H9 (cell line): ENCODE data around the gene SRRT. TPM values are rescaled to one million over a fixed set of nuclear protein-coding genes. Genes with fewer than 3 reads are reported as not detected.

Source experiments
- DNase-seq: peaks from one replicate; pipeline ENCODE4 v3.0.0-alpha.2; 2017
- H2AFZ ChIP-seq: one replicate; pipeline ENCODE4 v1.6.1; 2013; ENCODE audit warnings: mild to moderate bottlenecking, low read length, control low read depth, moderate library complexity
- H2AK5ac ChIP-seq: 2 replicates; pipeline ENCODE4 v1.6.1; 2013; ENCODE audit warnings: low read length, control low read depth, mixed read lengths; ENCODE audit not compliant: insufficient read length
- H2BK120ac ChIP-seq: one replicate; pipeline ENCODE4 v1.6.1; 2013; ENCODE audit warnings: low read depth, mild to moderate bottlenecking, low read length, control low read depth, inconsistent platforms; ENCODE audit not compliant: poor library complexity, severe bottlenecking
- H2BK12ac ChIP-seq: 2 replicates; pipeline ENCODE4 v1.6.1; 2013; ENCODE audit warnings: low read length, control low read depth, mixed read lengths, low read depth; ENCODE audit not compliant: insufficient read length
- H2BK15ac ChIP-seq: 2 replicates; pipeline ENCODE4 v1.6.1; 2013; ENCODE audit warnings: low read depth, low read length, control low read depth
- H2BK20ac ChIP-seq: one replicate; pipeline ENCODE4 v1.6.1; 2013; ENCODE audit warnings: low read depth, mild to moderate bottlenecking, low read length, control low read depth, inconsistent platforms; ENCODE audit not compliant: poor library complexity, severe bottlenecking
- H2BK5ac ChIP-seq: 2 replicates; pipeline ENCODE4 v1.6.1; 2013; ENCODE audit warnings: low read length, control low read depth, mixed read lengths; ENCODE audit not compliant: insufficient read length
- H3K14ac ChIP-seq: 2 replicates; pipeline ENCODE4 v1.6.1; 2013; ENCODE audit warnings: low read length, control low read depth; ENCODE audit not compliant: insufficient read depth
- H3K18ac ChIP-seq: 2 replicates; pipeline ENCODE4 v1.6.1; 2013; ENCODE audit warnings: low read depth, mild to moderate bottlenecking, mixed read lengths, low read length, control low read depth; ENCODE audit not compliant: insufficient read length
- H3K23ac ChIP-seq: 2 replicates; pipeline ENCODE4 v1.6.1; 2013; ENCODE audit warnings: low read length, control low read depth, mixed read lengths, low read depth; ENCODE audit not compliant: insufficient read length
- H3K23me2 ChIP-seq: 2 replicates; pipeline ENCODE4 v1.6.1; 2013; ENCODE audit warnings: low read depth, mild to moderate bottlenecking, mixed read lengths, low read length, control low read depth; ENCODE audit not compliant: insufficient read length, poor library complexity, severe bottlenecking
- H3K27ac ChIP-seq: 2 replicates; pipeline ENCODE4 v1.5.1; 2013; ENCODE audit warnings: low read length, control low read depth, mixed read lengths, low read depth; ENCODE audit not compliant: insufficient read length
- H3K27me3 ChIP-seq: 2 replicates; pipeline ENCODE4 v1.6.1; 2013; ENCODE audit warnings: low read length, control low read depth, inconsistent platforms; ENCODE audit not compliant: insufficient read depth
- H3K4ac ChIP-seq: 2 replicates; pipeline ENCODE4 v1.6.1; 2013; ENCODE audit warnings: low read depth, mild to moderate bottlenecking, control low read depth, inconsistent platforms, low read length, moderate library complexity
- H3K4me1 ChIP-seq: 2 replicates; pipeline ENCODE4 v1.6.1; 2013; ENCODE audit warnings: low read length, control low read depth, inconsistent platforms; ENCODE audit not compliant: insufficient read depth
- H3K4me2 ChIP-seq: 2 replicates; pipeline ENCODE4 v1.6.1; 2013; ENCODE audit warnings: low read length, control low read depth, mixed read lengths; ENCODE audit not compliant: insufficient read length, insufficient read depth
- H3K56ac ChIP-seq: 2 replicates; pipeline ENCODE4 v1.6.1; 2013; ENCODE audit warnings: low read depth, mild to moderate bottlenecking, mixed read lengths, low read length, control low read depth; ENCODE audit not compliant: insufficient read length
- H3K79me1 ChIP-seq: 2 replicates; pipeline ENCODE4 v1.6.1; 2013; ENCODE audit warnings: low read depth, mild to moderate bottlenecking, moderate library complexity, low read length, control low read depth, inconsistent platforms; ENCODE audit not compliant: insufficient read depth, poor library complexity, severe bottlenecking
- H3K79me2 ChIP-seq: 2 replicates; pipeline ENCODE4 v1.6.1; 2013; ENCODE audit warnings: low read length, control low read depth, inconsistent platforms; ENCODE audit not compliant: insufficient read depth
- H3K9ac ChIP-seq: 2 replicates; pipeline ENCODE4 v1.6.1; 2013; ENCODE audit warnings: low read length, control low read depth, mixed read lengths; ENCODE audit not compliant: insufficient read length; ENCODE audit errors: extremely low read depth
- H3K9me3 ChIP-seq: one replicate; pipeline ENCODE4 v1.6.1; 2013; ENCODE audit warnings: low read depth, low read length, inconsistent platforms; ENCODE audit not compliant: control insufficient read depth
- H3T11ph ChIP-seq: one replicate; pipeline ENCODE4 v1.6.1; 2013; ENCODE audit warnings: mild to moderate bottlenecking, low read length, control low read depth, inconsistent platforms
- H4K20me1 ChIP-seq: one replicate; pipeline ENCODE4 v1.6.1; 2013; ENCODE audit not compliant: control insufficient read depth, insufficient read length, insufficient read depth
- H4K5ac ChIP-seq: 2 replicates; pipeline ENCODE4 v1.6.1; 2013; ENCODE audit warnings: low read depth, mild to moderate bottlenecking, mixed read lengths, low read length, control low read depth; ENCODE audit not compliant: insufficient read length
- H4K8ac ChIP-seq: replicated peaks from 2 replicates; pipeline ENCODE4 v1.6.1; 2013; ENCODE audit warnings: low read length, control low read depth, mixed read lengths, low read depth; ENCODE audit not compliant: insufficient read length
- H4K91ac ChIP-seq: 2 replicates; pipeline ENCODE4 v1.6.1; 2013; ENCODE audit warnings: low read depth, mild to moderate bottlenecking, moderate library complexity, mixed read lengths, low read length, control low read depth; ENCODE audit not compliant: insufficient read length
- H3K27ac Mint-ChIP-seq, 3 experiments: 2 replicates in 2 of 3; 3 replicates in 1 of 3; pipeline ENCODE4 v1.8.0; 2020 to 2021; ENCODE audit warnings: mixed read lengths in 3 of 3, mild to moderate bottlenecking in 1 of 3, moderate library complexity in 1 of 3
- H3K27me3 Mint-ChIP-seq: 2 replicates; pipeline ENCODE4 v1.8.0; 2021; ENCODE audit warnings: low read depth, mild to moderate bottlenecking, moderate library complexity, mixed read lengths
- H3K36me3 Mint-ChIP-seq, 3 experiments: 2 replicates in 2 of 3; 3 replicates in 1 of 3; pipeline ENCODE4 v1.8.0; 2020 to 2021; ENCODE audit warnings: low read depth in 3 of 3, mixed read lengths in 3 of 3; ENCODE audit not compliant: insufficient read depth in 1 of 3
- H3K4me1 Mint-ChIP-seq, 2 experiments: 2 replicates each; pipeline ENCODE4 v1.8.0; 2020; ENCODE audit warnings: mixed read lengths in 2 of 2
- H3K4me3 Mint-ChIP-seq, 2 experiments: 2 replicates in 1 of 2; 3 replicates in 1 of 2; pipeline ENCODE4 v1.8.0; 2020 to 2021; ENCODE audit warnings: mild to moderate bottlenecking in 2 of 2, mixed read lengths in 2 of 2, moderate library complexity in 1 of 2
- H3K9me3 Mint-ChIP-seq, 2 experiments: 2 replicates in 1 of 2; 3 replicates in 1 of 2; pipeline ENCODE4 v1.8.0; 2020; ENCODE audit warnings: mild to moderate bottlenecking in 2 of 2, mixed read lengths in 2 of 2, moderate library complexity in 1 of 2
- WGBS: extraction: QIAGEN DNeasy Blood & Tissue Kit; methylation state at CpG from one replicate; pipeline ENCODE4 v1.1.7; 2013; ENCODE audit warnings: missing lambda C conversion rate, low lambda C conversion rate, mixed read lengths; ENCODE audit not compliant: insufficient read length; ENCODE audit errors: extremely low coverage; 5-methylcytosine and 5-hydroxymethylcytosine counted together
- total RNA-seq: library from RNA; stranded (reverse); gene quantifications from 2 replicates; pipeline ENCODE4 v1.2.1, GENCODE V29; 2021
- TF ChIP-seq, protein P1 (sequence below): fragments of 200-600 bp; sonication (generic); conservative IDR thresholded peaks from 3 replicates; pipeline ENCODE4 v1.8.0; 2021; ENCODE audit warnings: antibody characterized with exemption, mild to moderate bottlenecking

SRRT gene
- total RNA-seq, 1 experiment from 2014 or later: 373 TPM

DNA sequence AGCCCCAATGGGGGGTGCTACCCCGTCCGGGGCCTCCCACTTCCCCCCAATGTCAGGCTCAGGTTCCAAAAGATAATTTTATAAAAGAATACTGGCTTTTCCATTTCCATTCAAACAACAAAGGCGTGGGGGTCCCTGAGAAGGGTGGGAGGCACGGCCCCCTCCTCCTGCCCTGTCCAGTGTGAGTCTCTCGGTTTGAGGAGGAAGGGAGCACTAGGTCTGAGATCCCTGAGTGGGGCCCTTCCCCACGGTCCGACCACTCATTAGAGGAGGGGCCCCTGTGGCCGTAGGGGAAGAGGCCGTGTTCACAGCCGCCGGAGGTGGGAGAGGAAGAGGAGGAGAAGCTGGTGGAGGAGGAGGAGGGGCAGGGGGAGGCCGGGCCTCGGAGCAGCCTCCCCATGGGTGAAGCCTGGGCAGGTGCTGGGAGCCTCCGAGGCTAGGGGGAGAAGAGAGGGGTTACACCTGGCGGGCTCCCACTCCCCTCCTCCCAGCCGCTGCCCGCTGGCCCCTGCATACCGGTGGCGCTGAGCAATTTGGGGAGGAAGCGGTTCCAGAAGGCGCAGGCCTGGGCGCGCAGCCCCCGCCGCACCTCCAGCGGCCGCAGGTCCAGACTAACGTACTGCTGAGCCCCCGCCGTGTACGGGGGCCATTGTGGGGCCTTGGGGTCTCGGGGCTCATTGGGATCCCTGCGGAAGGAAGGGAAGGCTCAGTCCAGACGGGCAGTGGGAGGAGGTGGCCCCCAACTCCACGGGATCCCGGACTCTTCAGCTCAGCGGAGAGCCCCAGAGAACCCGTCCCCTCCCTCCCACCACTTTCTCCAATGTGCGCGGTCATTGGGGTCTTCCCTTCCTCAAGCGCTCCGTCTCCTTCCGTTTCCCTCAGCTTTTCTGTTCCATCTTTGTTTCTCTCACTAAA is 16.0 kb downstream of the SRRT start:
- H4K5ac ChIP-seq: no peak overlapping the region
- peak overlapping the region; percentile 31 for H2BK5ac ChIP-seq
- H3K4me2 ChIP-seq: peak overlapping the region; percentile 54
- H4K20me1 ChIP-seq: no peaks in the 10 kb centered on the region
- H2BK20ac ChIP-seq: no peak overlapping the region
- H3K27me3 Mint-ChIP-seq: peaks cover 7% of the 10 kb centered on the region
- no peak overlapping the region for H3K23ac ChIP-seq
- peaks cover 33% of the 10 kb centered on the region for H3K23me2 ChIP-seq
- H3K4me1 ChIP-seq: peaks cover 2% of the 10 kb centered on the region; the same call in 1 of the 2 replicates
- no peak overlapping the region for H3K56ac ChIP-seq
- peaks cover 38 to 41% of the 10 kb centered on the region in 2 experiments for H3K4me1 Mint-ChIP-seq
- H2BK120ac ChIP-seq: no peak overlapping the region
- H3K4ac ChIP-seq: no peak overlapping the region; the same call in 1 of the 2 replicates
- no CpG with 5 or more reads among the region's 43 CpGs for WGBS
- H2BK15ac ChIP-seq: no peak overlapping the region
- no peak overlapping the region for H2AFZ ChIP-seq
- peak overlapping the region; percentile 80 to 93 for H3K4me3 Mint-ChIP-seq
- DNase-seq: peak; percentile 56
- no peak overlapping the region for H3K27ac ChIP-seq
- H3K9me3 Mint-ChIP-seq: no peaks in the 10 kb centered on the region; a peak in 2 of 5 replicates
- H3K9me3 ChIP-seq: no peaks in the 10 kb centered on the region
- no peak overlapping the region for H3T11ph ChIP-seq
- peak overlapping the region; percentile 75; the same call in 1 of the 2 replicates for H3K14ac ChIP-seq
- H2AK5ac ChIP-seq: no peak overlapping the region
- TF ChIP-seq, protein P1, sequence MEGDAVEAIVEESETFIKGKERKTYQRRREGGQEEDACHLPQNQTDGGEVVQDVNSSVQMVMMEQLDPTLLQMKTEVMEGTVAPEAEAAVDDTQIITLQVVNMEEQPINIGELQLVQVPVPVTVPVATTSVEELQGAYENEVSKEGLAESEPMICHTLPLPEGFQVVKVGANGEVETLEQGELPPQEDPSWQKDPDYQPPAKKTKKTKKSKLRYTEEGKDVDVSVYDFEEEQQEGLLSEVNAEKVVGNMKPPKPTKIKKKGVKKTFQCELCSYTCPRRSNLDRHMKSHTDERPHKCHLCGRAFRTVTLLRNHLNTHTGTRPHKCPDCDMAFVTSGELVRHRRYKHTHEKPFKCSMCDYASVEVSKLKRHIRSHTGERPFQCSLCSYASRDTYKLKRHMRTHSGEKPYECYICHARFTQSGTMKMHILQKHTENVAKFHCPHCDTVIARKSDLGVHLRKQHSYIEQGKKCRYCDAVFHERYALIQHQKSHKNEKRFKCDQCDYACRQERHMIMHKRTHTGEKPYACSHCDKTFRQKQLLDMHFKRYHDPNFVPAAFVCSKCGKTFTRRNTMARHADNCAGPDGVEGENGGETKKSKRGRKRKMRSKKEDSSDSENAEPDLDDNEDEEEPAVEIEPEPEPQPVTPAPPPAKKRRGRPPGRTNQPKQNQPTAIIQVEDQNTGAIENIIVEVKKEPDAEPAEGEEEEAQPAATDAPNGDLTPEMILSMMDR: no peak
- no peak overlapping the region for H4K8ac ChIP-seq
- H3K18ac ChIP-seq: peak overlapping the region; percentile 51
- peak overlapping the region; percentile 2 for H3K9ac ChIP-seq
- peaks cover under 1% of the 10 kb centered on the region; the same call in 1 of the 2 replicates for H3K27me3 ChIP-seq
- peaks cover 25 to 31% (median 28%) of the 10 kb centered on the region in 3 experiments for H3K36me3 Mint-ChIP-seq
- peak overlapping the region; percentile 91 to 94 (median 93) for H3K27ac Mint-ChIP-seq
- no peak overlapping the region for H2BK12ac ChIP-seq
- H3K79me1 ChIP-seq: no peaks in the 10 kb centered on the region
- H4K91ac ChIP-seq: no peak overlapping the region
- H3K79me2 ChIP-seq: peaks cover 6% of the 10 kb centered on the region; the same call in 1 of the 2 replicates
